OCI-LY7 (cell line): ENCODE results near the gene ENAH. TPM values are rescaled to one million over a fixed set of nuclear protein-coding genes. Genes with fewer than 3 reads are reported as not detected.
A peak's percentile ranks its signal among the peaks of the same experiment; 100 is the strongest.

Experiments used
- BruUV-seq: library from RNA; stranded (reverse); fragments of 400-500 nt; replicated peaks from 2 replicates; lab custom pipeline; 2021; lab: Mats Ljungman, UMichigan
- CTCF ChIA-PET: fragments of 300-600 bp; sonication (Branson Sonifier 250); formaldehyde crosslinking; loops from one replicate; lab custom pipeline; 2022; ENCODE audit warnings: antibody characterized with exemption; ENCODE audit not compliant: unreplicated experiment; lab: Charles Lee
- POLR2A ChIA-PET: fragments of 300-600 bp; sonication (Branson Sonifier 250); formaldehyde crosslinking; loops from one replicate; lab custom pipeline; 2022; ENCODE audit warnings: antibody characterized with exemption; lab: Charles Lee
- DNase-seq: peaks from one replicate; pipeline ENCODE4 v3.0.0-alpha.2; 2015; ENCODE audit warnings: low spot score
- H2AFZ ChIP-seq: fragments of 200-600 bp; sonication (generic), shearing (Covaris generic); 2 replicates; pipeline ENCODE4 v1.6.1; 2014; ENCODE audit warnings: mild to moderate bottlenecking, antibody characterized with exemption, low read length, moderate library complexity
- H3K27ac ChIP-seq: fragments of 200-600 bp; sonication (generic); 2 replicates; pipeline ENCODE4 v1.5.1; 2014; ENCODE audit warnings: mixed run types, low read depth, mild to moderate bottlenecking, moderate library complexity, low read length, inconsistent platforms; ENCODE audit not compliant: poor library complexity, severe bottlenecking
- H3K36me3 ChIP-seq: fragments of 200-600 bp; sonication (generic); 2 replicates; pipeline ENCODE4 v1.6.1; 2014; ENCODE audit warnings: mild to moderate bottlenecking, antibody characterized with exemption, low read length, moderate library complexity, mixed read lengths; ENCODE audit not compliant: insufficient read depth
- H3K4me1 ChIP-seq: fragments of 200-600 bp; sonication (generic); 2 replicates; pipeline ENCODE4 v1.5.1; 2014; ENCODE audit warnings: mild to moderate bottlenecking, low read length; ENCODE audit not compliant: insufficient read depth, poor library complexity, severe bottlenecking
- H3K4me2 ChIP-seq: fragments of 200-600 bp; sonication (generic); 2 replicates; pipeline ENCODE4 v1.6.1; 2014; ENCODE audit warnings: mild to moderate bottlenecking, low read length
- H3K4me3 ChIP-seq: fragments of 200-600 bp; sonication (generic); 2 replicates; pipeline ENCODE4 v1.5.1; 2014; ENCODE audit warnings: mild to moderate bottlenecking, low read depth, low read length; ENCODE audit not compliant: poor library complexity, severe bottlenecking
- H3K79me2 ChIP-seq: fragments of 200-600 bp; sonication (generic); 2 replicates; pipeline ENCODE4 v1.6.1; 2016; ENCODE audit warnings: low read depth, mild to moderate bottlenecking, low read length, moderate library complexity, mixed read lengths; ENCODE audit not compliant: insufficient read depth
- H3K9me2 ChIP-seq: fragments of 200-600 bp; sonication (generic); 2 replicates; pipeline ENCODE4 v1.6.1; 2016; ENCODE audit warnings: mild to moderate bottlenecking, low read length, mixed read lengths; ENCODE audit not compliant: insufficient read depth
- H3K9me3 ChIP-seq: fragments of 200-600 bp; sonication (generic); 2 replicates; pipeline ENCODE4 v1.6.1; 2014; ENCODE audit warnings: mild to moderate bottlenecking, mixed run types, low read length, mixed read lengths
- H4K20me1 ChIP-seq: fragments of 200-600 bp; sonication (generic); 2 replicates; pipeline ENCODE4 v1.6.1; 2014; ENCODE audit warnings: mild to moderate bottlenecking, antibody characterized with exemption, low read length, moderate library complexity, mixed read lengths; ENCODE audit not compliant: insufficient read depth
- CTCF ChIP-seq: fragments of 200-600 bp; sonication (generic); conservative IDR thresholded peaks from 2 replicates; pipeline ENCODE4 v1.5.1; 2014; ENCODE audit warnings: mild to moderate bottlenecking, antibody characterized with exemption, low read length, moderate library complexity, mixed read lengths
- EZH2phosphoT487 ChIP-seq: fragments of 200-600 bp; sonication (generic); IDR thresholded peaks from 2 replicates; pipeline ENCODE4 v1.6.1; 2018; ENCODE audit warnings: low read depth, borderline replicate concordance, mild to moderate bottlenecking, mixed run types, antibody characterized with exemption, low read length, moderate library complexity, mixed read lengths
- intact Hi-C: fragments of 100-400 bp; cut with micrococcal nuclease; formaldehyde crosslinking; loops from one replicate; pipeline ENCODE4 v1.10.0; 2022; ENCODE audit not compliant: unreplicated experiment
- total RNA-seq, 2 experiments: library from RNA; depleted of rRNA in 1 of 2; stranded (reverse); fragments of >200 nt in 1 of 2; shearing (Covaris generic) in 1 of 2; gene quantifications; 2 replicates each; pipeline ENCODE4 v1.2.3, GENCODE V29; 2014 to 2022

The ENAH gene
- total RNA-seq, 2 experiments from 2014 or later, result 4.6 to 18.1 TPM

- no peak overlapping the region for H2AFZ ChIP-seq
- H3K4me3 ChIP-seq, result no peak overlapping the region
- H3K36me3 ChIP-seq, result no peaks in the 10 kb centered on the region
- ChIA-PET CTCF (interaction anchor here (0.6 to 1.0 kb wide), 2 partner anchors 42 to 109 kb away, joined by 3 to 5 read pairs; no protein-coding TSS in a partner anchor), POLR2A (interaction anchor here (0.5 to 1.6 kb wide), 11 partner anchors 8 to 1142 kb away, joined by 3 to 5 read pairs (median 3); no protein-coding TSS in a partner anchor)
- H3K4me1 ChIP-seq, result peaks cover 24% of the 10 kb centered on the region
- intact Hi-C loops, result no loop called here
- TF ChIP-seq EZH2phosphoT487, result no peak
- TF ChIP-seq CTCF, result no peak
- H3K4me2 ChIP-seq, result no peak overlapping the region
- H3K9me3 ChIP-seq, result no peaks in the 10 kb centered on the region
- no TSS peak for BruUV-seq
- DNase-seq, result no peak
- no peaks in the 10 kb centered on the region for H3K79me2 ChIP-seq
- no peaks in the 10 kb centered on the region for H3K9me2 ChIP-seq
- no peaks in the 10 kb centered on the region for H4K20me1 ChIP-seq
- no peak overlapping the region for H3K27ac ChIP-seq
Measured at GRCh38 chr1:225580238-225581099, 72.5 kb downstream of the ENAH start.

- H3K79me2 ChIP-seq, result no peaks in the 10 kb centered on the region
Measured at GRCh38 chr1:225578251-225578977, 74.5 kb downstream of the ENAH start.

More at GRCh38 chr1:225578251-225578977, 74.5 kb downstream of the ENAH start:
- H3K9me2 ChIP-seq, result no peaks in the 10 kb centered on the region
- peak overlapping the region; percentile 34 for H3K4me2 ChIP-seq
- TF ChIP-seq EZH2phosphoT487, result no peak
- no peak for TF ChIP-seq CTCF
- DNase-seq, result no peak
- H3K27ac ChIP-seq, result no peak overlapping the region
- H3K36me3 ChIP-seq, result no peaks in the 10 kb centered on the region
- peaks cover 24% of the 10 kb centered on the region for H3K4me1 ChIP-seq
- intact Hi-C loops, result no loop called here
- POLR2A ChIA-PET, result interaction anchor here (0.6 to 1.9 kb wide), 3 partner anchors 10 to 768 kb away, joined by 3 to 5 read pairs (median 3); no protein-coding TSS in a partner anchor
- no peaks in the 10 kb centered on the region for H4K20me1 ChIP-seq
- no peak overlapping the region for H3K4me3 ChIP-seq
- H2AFZ ChIP-seq, result no peak overlapping the region
- no TSS peak for BruUV-seq
- CTCF ChIA-PET, result no interaction called here
- H3K9me3 ChIP-seq, result no peaks in the 10 kb centered on the region
